Osteocyte (in vitro differentiated cells): ENCODE measurements around the gene MEX3A. TPM values are rescaled to one million over a fixed set of nuclear protein-coding genes. Genes with fewer than 3 reads are reported as not detected.
A peak's percentile ranks its signal among the peaks of the same experiment; 100 is the strongest.

Experiments
- DNase-seq: peaks from one replicate; pipeline ENCODE4 v3.0.0; 2021; ENCODE audit warnings: mixed read lengths; ENCODE audit not compliant: unreplicated experiment; ENCODE audit errors: extremely low spot score
- H3K27ac Mint-ChIP-seq: one replicate; pipeline ENCODE4 v1.8.0; 2021; ENCODE audit warnings: mild to moderate bottlenecking, mixed read lengths; ENCODE audit not compliant: unreplicated experiment
- H3K27me3 Mint-ChIP-seq: one replicate; pipeline ENCODE4 v1.8.0; 2021; ENCODE audit warnings: mixed read lengths; ENCODE audit not compliant: unreplicated experiment
- H3K36me3 Mint-ChIP-seq: one replicate; pipeline ENCODE4 v1.8.0; 2021; ENCODE audit warnings: mixed read lengths; ENCODE audit not compliant: unreplicated experiment
- H3K4me1 Mint-ChIP-seq: one replicate; pipeline ENCODE4 v1.8.0; 2021; ENCODE audit warnings: mixed read lengths; ENCODE audit not compliant: unreplicated experiment
- H3K4me3 Mint-ChIP-seq: one replicate; pipeline ENCODE4 v1.8.0; 2021; ENCODE audit warnings: mild to moderate bottlenecking, moderate library complexity, mixed read lengths; ENCODE audit not compliant: unreplicated experiment
- H3K9me3 Mint-ChIP-seq: one replicate; pipeline ENCODE4 v1.8.0; 2021; ENCODE audit warnings: mixed read lengths; ENCODE audit not compliant: unreplicated experiment
- CTCF ChIP-seq: fragments of 200-600 bp; sonication (generic); IDR thresholded peaks from 2 replicates; pipeline ENCODE4 v1.5.0; 2021; ENCODE audit warnings: antibody characterized with exemption, mild to moderate bottlenecking, moderate library complexity
- total RNA-seq: library from RNA; stranded (reverse); gene quantifications from 2 replicates; pipeline ENCODE4 v1.2.1, GENCODE V29; 2021

Gene MEX3A
- total RNA-seq, 1 donor from 2014 or later, result 20.7 TPM

GRCh38 chr1:156097499-156098178 is 15.4 kb upstream of the MEX3A start:
- peaks cover under 1% of the 10 kb centered on the region for H3K36me3 Mint-ChIP-seq
- DNase-seq, result no peak
- H3K4me1 Mint-ChIP-seq, result peaks cover 44% of the 10 kb centered on the region
- H3K9me3 Mint-ChIP-seq, result no peaks in the 10 kb centered on the region
- TF ChIP-seq CTCF, result no peak
- no peak overlapping the region for H3K4me3 Mint-ChIP-seq
- peak overlapping the region; percentile 100 for H3K27ac Mint-ChIP-seq
- H3K27me3 Mint-ChIP-seq, result no peaks in the 10 kb centered on the region

- Mint-ChIP-seq H3K4me3 (peak overlapping the region; percentile 53), H3K36me3 (peaks cover 2% of the 10 kb centered on the region), H3K27me3 (no peaks in the 10 kb centered on the region), H3K9me3 (no peaks in the 10 kb centered on the region), H3K4me1 (peaks cover 35% of the 10 kb centered on the region), H3K27ac (peak overlapping the region; percentile 100)
- TF ChIP-seq CTCF, result peak; percentile 99
- peak; percentile 97 for DNase-seq
These were observed 14.6 kb upstream of the MEX3A start for GRCh38 chr1:156096640-156097391.

DNA sequence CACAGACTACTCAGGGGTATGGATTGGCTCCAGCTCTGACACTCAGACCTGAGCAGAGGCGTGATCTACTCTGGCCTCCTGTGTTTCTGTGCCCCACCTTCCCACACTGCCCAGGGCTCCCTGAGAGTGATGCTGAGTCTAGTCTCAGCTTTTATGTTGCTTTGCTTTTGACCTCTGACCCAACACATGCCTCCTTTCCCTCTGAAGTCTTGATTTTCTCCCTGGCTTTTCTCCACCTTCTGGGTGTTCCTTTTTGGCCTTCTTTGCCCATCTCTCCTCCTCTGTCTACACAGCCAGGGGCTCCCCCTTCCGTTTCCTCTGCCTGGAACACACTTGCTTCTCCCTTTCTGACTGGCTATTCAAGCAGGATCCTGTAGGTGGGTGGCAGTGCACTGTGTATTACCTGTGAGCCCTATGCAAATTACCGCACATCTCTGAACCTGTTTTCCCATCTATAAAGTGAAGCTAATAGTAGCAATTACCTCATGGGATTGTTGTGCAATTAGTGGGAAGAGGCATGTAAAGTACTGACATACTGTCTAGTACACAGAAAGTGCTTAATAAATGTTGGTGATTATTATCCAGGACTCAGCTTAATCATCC is 13.7 kb upstream of the MEX3A start:
- H3K36me3 Mint-ChIP-seq, result peaks cover 2% of the 10 kb centered on the region
- H3K4me3 Mint-ChIP-seq, result no peak overlapping the region
- no peak for TF ChIP-seq CTCF
- no peak for DNase-seq
- peak overlapping the region; percentile 100 for H3K27ac Mint-ChIP-seq
- H3K27me3 Mint-ChIP-seq, result no peaks in the 10 kb centered on the region
- peaks cover 31% of the 10 kb centered on the region for H3K4me1 Mint-ChIP-seq
- no peaks in the 10 kb centered on the region for H3K9me3 Mint-ChIP-seq

DNA sequence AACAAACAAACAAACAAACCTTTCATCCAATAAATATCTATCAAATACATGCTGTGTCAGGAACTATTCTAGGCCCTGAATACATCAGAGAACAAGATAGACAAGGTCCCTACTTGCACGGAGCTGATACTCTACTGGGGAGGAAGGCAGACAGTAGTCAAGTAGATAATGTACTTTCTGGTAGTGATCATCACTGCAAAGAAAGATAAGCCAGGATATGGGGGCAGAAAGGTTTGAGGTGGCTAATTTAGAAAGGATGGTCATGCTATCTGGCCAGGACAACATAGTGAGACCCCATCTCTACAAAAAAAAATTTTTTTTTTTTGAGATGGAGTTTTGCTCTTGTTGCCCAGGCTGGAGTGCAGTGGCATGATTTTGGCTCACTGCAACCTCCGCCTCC is 9.3 kb upstream of the MEX3A start:
- peaks cover 2% of the 10 kb centered on the region for H3K36me3 Mint-ChIP-seq
- H3K4me1 Mint-ChIP-seq, result peaks cover 26% of the 10 kb centered on the region
- H3K4me3 Mint-ChIP-seq, result no peak overlapping the region
- no peaks in the 10 kb centered on the region for H3K9me3 Mint-ChIP-seq
- no peaks in the 10 kb centered on the region for H3K27me3 Mint-ChIP-seq
- H3K27ac Mint-ChIP-seq, result no peak overlapping the region
- DNase-seq, result no peak
- no peak for TF ChIP-seq CTCF

GRCh38 chr1:156090840-156091188 is 8.5 kb upstream of the MEX3A start:
- H3K27ac Mint-ChIP-seq, result peak overlapping the region; percentile 31
- peaks cover 2% of the 10 kb centered on the region for H3K36me3 Mint-ChIP-seq
- no peaks in the 10 kb centered on the region for H3K27me3 Mint-ChIP-seq
- no peak overlapping the region for H3K4me3 Mint-ChIP-seq
- no peaks in the 10 kb centered on the region for H3K9me3 Mint-ChIP-seq
- DNase-seq, result peak; percentile 93
- peaks cover 26% of the 10 kb centered on the region for H3K4me1 Mint-ChIP-seq
- TF ChIP-seq CTCF, result peak; percentile 86
